ENCODE results near the gene DIP2C. TPM values are rescaled to one million over a fixed set of nuclear protein-coding genes. Genes with fewer than 3 reads are reported as not detected.

Gene DIP2C
- total RNA-seq, 6 experiments from 2014 or later = 23.2 to 28.9 (median 26.3) TPM

GRCh38 chr10:317926-318325 lies 371.5 kb downstream of the DIP2C start:
- DNase-seq = no peak
- Mint-ChIP-seq H3K4me3 (no peak overlapping the region), H3K9me3 (no peaks in the 10 kb centered on the region)

GRCh38 chr10:317271-317769 lies 372.1 kb downstream of the DIP2C start:
- H3K4me1 Mint-ChIP-seq (ENCODE audit: low read depth) = peaks cover 23% of the 10 kb centered on the region
- H3K27me3 Mint-ChIP-seq (ENCODE audit: insufficient read depth) = peaks cover 7% of the 10 kb centered on the region
- no peak for DNase-seq
- H3K36me3 Mint-ChIP-seq (ENCODE audit: low read depth) = peaks cover 31% of the 10 kb centered on the region
- no peaks in the 10 kb centered on the region for H3K9me3 Mint-ChIP-seq
- H3K27ac Mint-ChIP-seq = no peak overlapping the region
- no peak for TF ChIP-seq CTCF (IDR thresholded peaks at IDR 0.05)
- H3K4me3 Mint-ChIP-seq = no peak overlapping the region

More at GRCh38 chr10:317926-318325, 371.5 kb downstream of the DIP2C start:
- H3K27ac Mint-ChIP-seq = no peak overlapping the region; the same call in 1 of the 2 replicates
- peaks cover 7% of the 10 kb centered on the region for H3K27me3 Mint-ChIP-seq (ENCODE audit: insufficient read depth)
- no peak for TF ChIP-seq CTCF (IDR thresholded peaks at IDR 0.05)
- H3K4me1 Mint-ChIP-seq (ENCODE audit: low read depth) = peaks cover 23% of the 10 kb centered on the region
- peaks cover 31% of the 10 kb centered on the region for H3K36me3 Mint-ChIP-seq (ENCODE audit: low read depth)

- no peak for DNase-seq
- Mint-ChIP-seq H3K4me3 (no peak overlapping the region), H3K9me3 (no peaks in the 10 kb centered on the region)
Measured at GRCh38 chr10:316390-316789, 373.1 kb downstream of the DIP2C start.

GRCh38 chr10:314871-315270 lies 374.6 kb downstream of the DIP2C start:
- no peak for TF ChIP-seq CTCF (IDR thresholded peaks at IDR 0.05)
- Mint-ChIP-seq H3K27me3 (ENCODE audit: insufficient read depth) (peaks cover 5% of the 10 kb centered on the region), H3K9me3 (no peaks in the 10 kb centered on the region), H3K36me3 (ENCODE audit: low read depth) (peaks cover 21% of the 10 kb centered on the region), H3K27ac (no peak overlapping the region), H3K4me3 (no peak overlapping the region), H3K4me1 (ENCODE audit: low read depth) (peaks cover 20% of the 10 kb centered on the region)
- no peak for DNase-seq

More at GRCh38 chr10:316390-316789, 373.1 kb downstream of the DIP2C start:
- Mint-ChIP-seq H3K4me1 (ENCODE audit: low read depth) (peaks cover 24% of the 10 kb centered on the region), H3K27ac (no peak overlapping the region), H3K27me3 (ENCODE audit: insufficient read depth) (peaks cover 7% of the 10 kb centered on the region), H3K36me3 (ENCODE audit: low read depth) (peaks cover 31% of the 10 kb centered on the region)
- TF ChIP-seq CTCF (IDR thresholded peaks at IDR 0.05) = no peak

GRCh38 chr10:314381-314780 lies 375.1 kb downstream of the DIP2C start:
- Mint-ChIP-seq H3K4me1 (ENCODE audit: low read depth) (peaks cover 20% of the 10 kb centered on the region), H3K27me3 (ENCODE audit: insufficient read depth) (peaks cover 9% of the 10 kb centered on the region), H3K36me3 (ENCODE audit: low read depth) (peaks cover 21% of the 10 kb centered on the region), H3K4me3 (no peak overlapping the region), H3K27ac (no peak overlapping the region), H3K9me3 (no peaks in the 10 kb centered on the region)
- DNase-seq = no peak
- no peak for TF ChIP-seq CTCF (IDR thresholded peaks at IDR 0.05)

All from HFFc6 (cell line).